Measurements from ENCODE around the gene SCN10A.

- TF ChIP-seq EHMT2 (IDR thresholded peaks at IDR 0.05; ENCODE audit: borderline replicate concordance, low read depth, low read length), result no peak
- TF ChIP-seq ZNF816 (CRISPR knock-in tag; IDR thresholded peaks at IDR 0.05; ENCODE audit: borderline replicate concordance), result no peak
- TF ChIP-seq RAD21 (CRISPR knock-in tag; IDR thresholded peaks at IDR 0.05), result no peak
- TF ChIP-seq DBP (CRISPR knock-in tag; IDR thresholded peaks at IDR 0.05; ENCODE audit: not compliant biosample characterization), result no peak
Measured at GRCh38 chr3:38669668-38670067, 146.3 kb downstream of the SCN10A start.

All from HepG2 (cell line).